Left renal pelvis (tissue), 4 donors: ENCODE measurements around the gene PRPF8. TPM values are rescaled to one million over a fixed set of nuclear protein-coding genes. Genes with fewer than 3 reads are reported as not detected.

Experiments
- DNase-seq, 4 donors: peaks; one replicate each; pipeline ENCODE4 v3.0.0-alpha.2; 2013; ENCODE audit warnings: low read depth in 4 of 4, low spot score in 3 of 4
- polyA plus RNA-seq, 4 donors: library from polyadenylated mRNA; unstranded; fragments of 120-200 nt; gene quantifications; one replicate each; pipeline ENCODE4 v1.2.1, GENCODE V29; 2013; ENCODE audit not compliant: insufficient read length in 4 of 4

Gene PRPF8
- polyA plus RNA-seq, 4 donors = 229 to 335 (median 277) TPM

DNA sequence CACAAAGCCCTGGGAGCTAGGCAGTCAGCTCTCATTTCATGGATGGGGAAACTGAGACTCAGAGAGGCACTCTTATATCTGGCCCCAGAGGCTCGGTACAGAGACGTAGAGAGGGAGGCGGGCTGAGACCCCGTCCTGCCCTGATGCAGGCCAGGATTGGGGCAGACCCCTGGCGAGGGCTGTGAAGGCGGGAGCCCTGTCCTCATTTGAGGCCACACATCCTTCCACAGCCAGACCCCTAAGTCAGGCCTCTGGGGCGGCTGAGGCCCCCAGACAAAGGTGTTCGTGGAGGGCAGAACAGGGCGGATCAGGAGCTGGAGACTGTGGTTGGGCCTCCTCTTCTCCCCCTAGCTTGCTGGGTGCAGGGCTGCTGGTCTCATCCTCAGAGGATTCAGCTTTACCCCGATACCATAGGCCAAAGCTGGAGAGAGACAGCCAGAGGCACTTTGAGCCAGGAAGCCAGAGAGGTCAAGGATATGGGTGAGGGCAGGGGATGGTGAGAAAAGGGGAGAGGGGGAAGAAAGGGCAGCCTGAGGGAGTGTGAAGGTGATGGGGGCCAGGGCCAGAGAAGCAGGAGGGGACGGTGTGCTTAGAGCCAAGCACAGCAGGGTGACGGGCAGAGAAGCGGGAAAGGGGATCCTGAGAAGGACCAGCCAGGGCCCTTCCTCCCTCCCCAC, 38.3 kb downstream of the PRPF8 start:
- no peak for DNase-seq

DNA sequence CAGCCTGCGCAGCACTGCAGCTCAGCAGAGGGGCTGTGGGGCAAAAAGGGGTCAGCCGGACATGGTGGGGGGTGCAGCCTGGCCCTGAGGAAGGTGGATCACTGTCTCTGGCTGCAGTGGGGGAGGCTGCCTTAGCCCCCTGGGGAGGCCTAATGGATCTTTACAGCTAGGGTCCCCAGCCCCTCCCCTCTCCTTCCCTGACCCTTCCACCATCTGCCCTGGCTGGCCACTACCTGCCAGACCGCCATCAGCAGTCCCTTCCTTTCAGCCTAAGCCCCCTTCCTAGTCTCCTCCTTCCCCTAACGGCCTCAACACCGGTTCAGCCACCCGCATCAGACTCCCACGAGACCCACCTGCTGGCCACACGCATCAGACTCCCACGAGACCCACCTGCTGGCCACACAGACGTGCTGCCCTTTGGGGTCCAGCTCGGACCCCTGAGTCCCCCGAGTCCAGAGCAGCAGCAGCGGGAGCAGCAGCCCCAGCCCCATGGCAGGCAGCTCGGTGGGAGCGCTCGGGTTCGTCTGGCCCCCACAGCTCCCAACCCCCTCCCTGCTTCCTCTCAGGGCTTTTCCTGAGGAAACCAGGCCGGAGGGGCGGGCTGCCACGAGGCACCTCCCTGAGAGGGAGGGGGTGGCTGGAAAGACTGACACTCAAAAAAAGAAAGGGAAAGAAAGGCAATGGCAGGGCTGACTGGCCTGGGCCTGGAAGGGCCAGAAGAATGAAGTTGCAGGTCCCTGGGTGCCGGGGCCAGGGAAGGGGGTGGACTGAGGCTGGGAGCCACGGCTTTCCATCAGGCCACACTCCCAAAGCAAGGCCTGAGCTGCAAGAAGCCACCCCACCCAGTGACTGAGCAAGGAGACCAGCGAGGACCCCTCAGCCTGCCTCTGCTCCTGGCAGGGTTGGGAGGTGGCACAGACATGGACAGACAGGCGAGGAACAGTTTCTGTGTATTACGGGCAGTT, 39.2 kb downstream of the PRPF8 start, which contains the start of gene SCARF1:
TSS of gene SCARF1 (minus strand) at position 526 of the 965 bp plus-strand sequence. CDS start at position 491, 35 bp downstream.
- no peak for DNase-seq

DNA sequence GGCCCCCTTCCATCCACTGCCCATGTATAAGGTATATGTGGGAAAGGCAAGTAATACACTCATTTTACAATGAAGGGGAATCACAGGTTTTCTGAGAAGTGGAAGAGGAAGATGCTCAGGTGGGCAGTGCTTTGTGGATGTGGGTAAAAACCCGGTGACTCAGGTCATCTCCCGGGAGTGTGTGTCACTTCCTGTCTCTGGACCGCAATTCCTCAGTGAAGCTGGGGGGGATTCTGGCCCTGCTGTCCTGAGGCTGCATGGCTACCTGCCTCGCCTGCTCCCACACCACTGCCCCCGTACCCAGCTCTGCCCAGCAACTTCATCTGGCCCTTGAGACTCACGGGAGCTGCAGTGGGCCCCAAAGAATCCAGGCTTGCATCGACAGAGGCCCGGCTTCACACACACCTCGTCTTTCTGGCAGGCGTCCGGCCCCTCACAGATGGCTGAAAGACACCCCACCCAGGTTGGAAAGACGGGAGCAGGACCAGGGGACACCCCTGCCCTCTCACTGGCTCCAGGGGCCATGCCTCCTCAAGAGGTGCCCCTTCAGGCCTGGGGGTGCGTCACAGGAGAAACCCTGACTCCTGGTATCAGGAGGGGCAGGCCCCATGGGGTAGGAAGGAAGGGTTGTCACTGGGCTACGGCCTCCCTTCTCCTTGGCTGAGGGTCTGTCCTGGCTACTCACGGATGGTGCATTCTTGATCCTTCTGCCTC, 40.0 kb downstream of the PRPF8 start:
- DNase-seq = no peak

DNA sequence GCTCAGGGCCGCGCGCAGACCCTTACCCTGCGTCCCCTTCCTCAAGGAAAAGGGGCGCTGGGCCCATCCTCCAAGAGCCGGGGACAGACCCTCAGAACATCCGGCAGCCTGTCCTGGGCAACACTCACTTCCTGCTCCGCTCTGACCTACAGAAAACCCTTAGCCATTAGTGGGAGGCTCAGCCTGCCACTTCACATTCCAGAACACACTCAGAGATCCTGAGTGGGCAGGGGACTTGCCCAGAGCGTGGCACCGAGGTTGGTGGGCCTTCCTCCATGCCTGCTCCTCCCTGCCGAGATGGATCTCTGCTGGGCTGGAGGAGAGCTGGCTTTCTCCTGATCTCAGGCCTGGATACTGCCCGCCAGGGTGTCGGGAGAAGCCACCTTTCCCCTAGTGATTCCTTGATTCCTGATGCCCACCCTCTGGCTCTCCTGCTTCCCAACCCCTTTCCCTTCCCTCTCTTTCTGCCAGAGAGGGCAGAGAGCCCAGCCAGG, 40.6 kb downstream of the PRPF8 start:
- DNase-seq = no peak

DNA sequence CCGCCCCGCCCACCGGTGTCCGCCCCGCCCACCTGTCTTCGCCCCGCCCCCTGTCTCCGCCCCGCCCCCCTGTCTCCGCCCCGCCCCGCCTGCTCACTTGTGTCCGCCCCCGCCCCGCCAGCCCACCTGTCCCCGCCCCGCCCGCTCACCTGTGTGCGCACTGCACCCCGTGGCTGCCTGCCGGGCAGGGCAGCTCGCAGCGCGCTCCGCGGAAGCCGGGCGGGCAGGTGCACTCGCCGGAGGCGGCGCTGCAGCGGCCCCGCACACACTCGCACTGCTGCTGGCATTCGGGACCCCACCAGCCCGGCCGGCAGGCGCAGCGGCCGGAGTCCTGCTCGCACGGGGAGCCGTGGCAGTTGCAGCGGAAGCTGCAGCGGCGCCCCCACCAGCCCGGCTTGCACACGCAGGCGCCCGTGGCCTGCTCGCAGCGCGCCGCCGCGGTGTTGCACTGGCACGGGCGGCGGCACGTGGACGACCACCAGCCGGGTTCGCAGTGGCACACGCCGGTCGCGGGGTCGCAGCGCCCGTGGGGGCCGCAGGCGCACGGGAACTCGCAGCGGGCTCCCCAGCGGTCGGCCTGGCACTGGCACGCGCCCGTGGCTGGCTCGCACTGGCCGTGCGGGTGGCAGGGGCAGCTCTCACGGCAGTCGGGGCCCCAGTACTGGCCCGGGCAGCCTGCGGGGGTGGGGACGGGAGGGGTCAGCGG, 41.2 kb downstream of the PRPF8 start:
- no peak for DNase-seq

- no peak for DNase-seq
Observed at GRCh38 chr17:1641065-1641403, 43.6 kb downstream of the PRPF8 start.

GRCh38 chr17:1640329-1641064, 44.2 kb downstream of the PRPF8 start:
- DNase-seq = no peak

DNA sequence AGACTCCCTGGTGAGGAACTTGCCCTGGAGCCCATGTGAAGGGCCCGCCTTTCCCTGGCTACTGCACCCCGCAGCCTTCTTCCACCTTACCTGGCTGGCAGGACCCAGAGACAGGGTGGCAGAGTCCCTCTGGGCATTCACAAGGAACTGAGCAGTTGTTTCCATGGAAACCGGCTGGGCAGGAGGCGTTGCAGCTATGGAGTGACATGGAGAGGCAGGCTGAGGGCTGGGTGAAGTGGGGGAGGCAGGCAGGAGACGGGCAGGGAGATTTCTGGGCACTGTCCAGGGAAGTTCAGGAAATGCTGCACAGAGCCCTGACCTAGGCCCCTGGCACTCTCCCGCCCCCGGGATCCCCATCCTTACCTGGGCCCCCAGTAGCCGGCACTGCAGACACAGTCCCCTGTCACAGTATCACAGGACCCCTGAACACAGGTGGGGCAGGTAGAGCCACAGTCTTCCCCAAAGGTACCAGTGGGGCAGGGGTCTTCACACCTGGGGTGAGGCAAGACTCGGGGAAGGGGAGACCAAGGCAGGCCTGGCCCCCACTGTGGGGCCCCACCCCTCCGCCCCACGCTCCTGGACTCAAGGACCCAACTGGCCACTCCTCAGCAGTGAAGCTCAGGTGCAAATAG, 45.0 kb downstream of the PRPF8 start:
- no peak for DNase-seq

DNA sequence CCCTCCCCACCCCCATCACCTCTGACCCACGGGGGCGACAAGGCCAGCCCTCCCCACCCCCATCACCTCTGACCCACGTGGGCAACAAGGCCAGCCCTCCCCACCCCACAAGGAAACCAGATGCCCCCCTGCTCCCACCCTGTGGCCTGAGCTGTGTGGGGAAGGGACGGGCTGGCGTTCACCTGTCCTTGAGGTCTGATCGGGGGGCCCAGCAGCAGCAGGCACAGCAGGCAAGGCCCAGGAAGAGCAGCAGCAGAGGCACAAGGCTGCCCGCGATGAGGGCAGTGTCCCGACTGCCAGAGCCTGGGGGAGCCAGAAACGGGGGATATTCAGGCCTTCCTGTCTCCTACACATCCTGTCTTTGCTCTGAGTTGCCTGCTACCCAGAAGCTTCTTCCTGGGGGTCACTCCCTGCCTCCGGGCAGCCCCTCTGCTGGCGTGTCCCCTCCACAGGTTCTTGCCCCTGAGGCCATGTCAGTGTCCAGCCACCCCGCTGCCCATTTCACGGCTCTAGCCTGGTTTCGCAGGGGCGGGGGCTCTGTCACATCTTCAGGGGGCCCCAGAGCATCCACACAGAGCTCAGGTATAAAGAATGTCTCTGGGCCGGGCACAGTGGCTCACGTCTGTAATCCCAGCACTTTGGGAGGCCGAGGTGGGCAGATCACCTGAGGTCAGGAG, 45.9 kb downstream of the PRPF8 start:
- DNase-seq = no peak

GRCh38 chr17:1638171-1638590, 46.5 kb downstream of the PRPF8 start:
- no peak for DNase-seq

GRCh38 chr17:1636732-1637285, 47.9 kb downstream of the PRPF8 start:
- no peak for DNase-seq

- DNase-seq = no peak
Observed at GRCh38 chr17:1635675-1636465, 48.8 kb downstream of the PRPF8 start.

DNA sequence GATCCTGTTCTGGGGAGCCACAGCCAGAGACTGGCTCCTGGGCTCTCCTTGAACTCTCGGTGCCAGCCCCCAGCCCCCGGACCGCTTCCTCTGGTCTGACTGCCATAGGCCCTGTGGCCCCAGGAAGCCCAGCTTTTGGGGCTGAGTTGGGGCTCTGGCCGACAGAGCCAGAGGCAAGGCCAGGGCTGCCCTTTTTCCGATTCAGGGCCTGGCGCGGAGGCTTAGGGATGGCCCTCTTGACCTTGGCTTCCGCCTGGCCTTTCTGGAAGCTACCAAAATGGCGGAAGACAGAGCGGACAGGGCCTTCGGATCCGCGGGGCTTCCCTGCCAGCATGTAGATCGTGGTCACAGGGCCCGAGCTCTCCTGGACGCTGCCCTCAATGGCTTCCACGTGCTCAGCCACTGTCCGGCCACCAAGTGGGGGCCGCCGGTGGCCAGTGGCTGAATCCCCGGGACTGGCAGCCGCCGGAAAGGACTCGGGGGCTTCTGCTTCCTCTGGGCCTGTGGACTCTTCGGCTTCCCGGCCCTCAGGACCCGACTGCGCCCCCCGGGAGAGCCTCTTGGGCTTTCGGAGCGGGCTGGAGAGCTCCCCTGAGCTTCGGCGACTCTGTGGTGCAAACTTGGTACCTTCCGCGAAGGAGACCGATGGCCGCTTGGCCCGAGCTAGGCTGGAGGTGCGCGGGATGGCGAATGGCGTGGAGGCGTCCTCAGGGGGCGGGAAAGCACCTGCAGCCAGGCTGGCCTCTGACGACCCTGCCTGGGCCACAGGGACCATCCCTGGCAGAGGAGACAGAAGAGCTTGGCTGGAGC, 49.6 kb downstream of the PRPF8 start:
- no peak for DNase-seq

DNA sequence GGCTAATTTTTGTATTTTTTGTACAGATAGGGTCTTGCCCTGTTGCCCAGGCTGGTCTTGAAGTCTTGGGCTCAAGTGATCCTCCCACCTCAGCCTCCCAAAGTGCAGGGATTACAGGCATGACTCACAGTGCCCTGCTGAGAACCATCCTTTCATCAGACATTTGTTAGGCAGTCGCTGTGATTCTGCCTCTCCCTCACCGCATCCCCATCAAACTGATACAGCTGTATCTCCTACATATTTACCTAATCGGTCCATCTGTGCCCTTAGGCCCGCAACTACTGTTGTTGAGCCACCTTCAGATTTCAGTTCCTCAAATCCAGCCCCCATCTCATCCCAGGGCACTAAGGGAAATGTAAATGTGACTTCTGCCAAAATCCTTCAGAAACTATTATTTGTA, 54.0 kb downstream of the PRPF8 start:
- DNase-seq = no peak

- no peak for DNase-seq
Observed at GRCh38 chr17:1629504-1630310, 55.0 kb downstream of the PRPF8 start.
